ENCODE results near the gene TNRC6A. TPM values are rescaled to one million over a fixed set of nuclear protein-coding genes. Genes with fewer than 3 reads are reported as not detected.

TNRC6A gene
- total and polyA plus RNA-seq, 2 of the 13 experiments (the other 11 are each of a cell fraction or from before 2014, with no cell fraction given), result 30.9 to 43.6 TPM

DNA sequence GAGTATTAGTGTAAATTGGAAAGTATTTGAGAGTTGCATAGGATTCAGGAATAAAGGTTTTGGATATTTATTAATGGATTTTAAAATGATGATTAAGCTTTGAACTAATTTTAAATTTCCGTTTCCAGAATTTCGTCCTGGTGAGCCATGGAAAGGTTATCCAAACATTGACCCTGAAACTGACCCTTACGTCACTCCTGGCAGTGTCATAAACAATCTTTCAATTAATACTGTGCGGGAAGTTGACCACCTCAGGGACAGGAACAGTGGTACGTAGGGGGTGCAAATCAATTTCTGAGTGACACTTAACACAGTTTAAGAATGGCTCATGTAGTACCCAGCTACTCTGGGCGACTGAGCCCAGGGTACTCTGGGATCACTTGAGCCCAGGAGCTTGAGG is 87.2 kb downstream of the TNRC6A start:
- Histone ChIP-seq H3K4me1 (ENCODE audit: insufficient read depth, low read length) (no peaks in the 10 kb centered on the region), H3K4me3 (replicated peaks in 1 of 3; ENCODE audit: insufficient read depth in 1 of 3, low read depth in 2 of 3, low read length in 3 of 3) (no peak overlapping the region), H3K79me2 (ENCODE audit: insufficient read depth, low read length) (no peaks in the 10 kb centered on the region), H3K36me3 (replicated peaks in 1 of 2; ENCODE audit: control insufficient read depth in 1 of 2, insufficient read depth in 2 of 2, low read length in 2 of 2) (peaks cover 49 to 95% of the 10 kb centered on the region in 2 experiments), H3K9ac (ENCODE audit: insufficient read depth, low read depth, low read length) (no peak overlapping the region), H3K27ac (ENCODE audit: extremely low read length, insufficient read depth, low read length) (no peak overlapping the region), H3K4me2 (ENCODE audit: low read depth, low read length) (no peak overlapping the region), H3K9me3 (ENCODE audit: low read length) (no peaks in the 10 kb centered on the region), H4K20me1 (ENCODE audit: insufficient read depth, low read length) (no peaks in the 10 kb centered on the region), H2AFZ (ENCODE audit: low read length) (no peak overlapping the region), H3K27me3 (ENCODE audit: control insufficient read depth in 1 of 2, insufficient read depth in 2 of 2, low read length in 2 of 2) (no peaks in the 10 kb centered on the region)
- in situ Hi-C loops (cut with HindIII; ENCODE audit: extremely low pct_ligation_motif_present, low pct_unique_long_range_greater_than_20kb) (no loop called here), intact Hi-C loops (cut with micrococcal nuclease; ENCODE audit: unreplicated experiment) (no loop called here)
- TF ChIP-seq, protein P1, sequence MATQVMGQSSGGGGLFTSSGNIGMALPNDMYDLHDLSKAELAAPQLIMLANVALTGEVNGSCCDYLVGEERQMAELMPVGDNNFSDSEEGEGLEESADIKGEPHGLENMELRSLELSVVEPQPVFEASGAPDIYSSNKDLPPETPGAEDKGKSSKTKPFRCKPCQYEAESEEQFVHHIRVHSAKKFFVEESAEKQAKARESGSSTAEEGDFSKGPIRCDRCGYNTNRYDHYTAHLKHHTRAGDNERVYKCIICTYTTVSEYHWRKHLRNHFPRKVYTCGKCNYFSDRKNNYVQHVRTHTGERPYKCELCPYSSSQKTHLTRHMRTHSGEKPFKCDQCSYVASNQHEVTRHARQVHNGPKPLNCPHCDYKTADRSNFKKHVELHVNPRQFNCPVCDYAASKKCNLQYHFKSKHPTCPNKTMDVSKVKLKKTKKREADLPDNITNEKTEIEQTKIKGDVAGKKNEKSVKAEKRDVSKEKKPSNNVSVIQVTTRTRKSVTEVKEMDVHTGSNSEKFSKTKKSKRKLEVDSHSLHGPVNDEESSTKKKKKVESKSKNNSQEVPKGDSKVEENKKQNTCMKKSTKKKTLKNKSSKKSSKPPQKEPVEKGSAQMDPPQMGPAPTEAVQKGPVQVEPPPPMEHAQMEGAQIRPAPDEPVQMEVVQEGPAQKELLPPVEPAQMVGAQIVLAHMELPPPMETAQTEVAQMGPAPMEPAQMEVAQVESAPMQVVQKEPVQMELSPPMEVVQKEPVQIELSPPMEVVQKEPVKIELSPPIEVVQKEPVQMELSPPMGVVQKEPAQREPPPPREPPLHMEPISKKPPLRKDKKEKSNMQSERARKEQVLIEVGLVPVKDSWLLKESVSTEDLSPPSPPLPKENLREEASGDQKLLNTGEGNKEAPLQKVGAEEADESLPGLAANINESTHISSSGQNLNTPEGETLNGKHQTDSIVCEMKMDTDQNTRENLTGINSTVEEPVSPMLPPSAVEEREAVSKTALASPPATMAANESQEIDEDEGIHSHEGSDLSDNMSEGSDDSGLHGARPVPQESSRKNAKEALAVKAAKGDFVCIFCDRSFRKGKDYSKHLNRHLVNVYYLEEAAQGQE (IDR thresholded peaks at IDR 0.05; ENCODE audit: borderline replicate concordance in 1 of 2, low read depth in 1 of 2, low read length in 2 of 2), result no peak
- no peak for TF ChIP-seq TBL1XR1 (IDR thresholded peaks at IDR 0.05; ENCODE audit: borderline replicate concordance, low read length, partially characterized antibody)
- no peak for TF ChIP-seq ZFY (CRISPR knock-in tag; IDR thresholded peaks at IDR 0.05)
- no peak for TF ChIP-seq PHF5A (CRISPR knock-in tag; IDR thresholded peaks at IDR 0.05; ENCODE audit: low read depth, unreplicated experiment)
- no peak for ATAC-seq
- 96% methylated on average over 6 of the region's 6 CpGs for WGBS (ENCODE audit: low lambda C conversion rate)
- CTCF ChIA-PET (ENCODE audit: low intra/inter-chr PET ratio, low total read pairs), result no interaction called here
- POLR2A ChIA-PET, result no interaction called here
- no TSS peak for BruUV-seq (replicated peaks)
- FAIRE-seq, result no peak
- no peak for DNase-seq (ENCODE audit: low spot score)
